ENCODE measurements around the gene CPXM1.

CPXM1 gene

DNA sequence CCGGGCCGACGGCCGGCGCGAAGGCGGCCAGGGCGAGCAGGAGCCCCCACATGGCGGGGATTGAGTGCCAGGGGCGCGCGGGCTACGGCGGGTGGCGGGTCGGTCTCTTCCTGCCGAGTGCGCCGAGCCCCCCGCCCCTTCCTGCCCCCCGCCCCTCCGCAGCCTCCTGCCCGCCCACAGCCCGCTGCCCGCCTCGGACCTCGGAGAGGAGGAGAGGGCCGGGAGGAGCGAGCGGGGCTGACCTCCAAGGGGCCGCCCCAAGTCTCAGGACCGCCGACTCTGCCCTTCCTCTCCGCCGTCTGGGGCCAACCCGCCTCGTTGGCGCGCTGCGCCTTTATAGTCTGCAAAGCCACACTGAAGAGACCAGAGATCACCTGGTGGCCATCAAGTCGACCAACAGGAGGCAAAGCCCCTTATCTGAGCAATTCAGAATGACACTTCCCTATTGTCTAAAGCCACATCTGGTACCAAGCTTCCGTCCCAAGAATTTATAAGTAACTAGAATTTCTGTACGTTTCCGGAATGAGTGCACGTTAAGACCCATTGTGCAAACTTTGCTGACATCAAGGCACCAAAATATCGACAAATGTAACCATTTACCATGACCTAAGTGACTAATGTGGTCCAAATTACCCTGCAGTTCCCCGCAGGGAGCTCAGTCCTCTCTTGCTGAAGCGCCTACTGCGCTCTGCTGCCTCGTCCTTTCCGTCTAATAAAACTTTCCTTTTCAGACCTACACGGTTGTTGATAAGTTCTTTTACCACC lies at the start of gene CPXM1:
Gene CPXM1 (minus strand): TSS at position 107 of the 765 bp plus-strand sequence. CDS start 55 bp downstream, at position 52.
- peak; percentile 52 for ATAC-seq
- peaks cover 25% of the 10 kb centered on the region for H3K4me1 Mint-ChIP-seq

GRCh38 chr20:2849529-2849928 lies 49.1 kb upstream of the CPXM1 start:
- Mint-ChIP-seq H3K4me1 (peaks cover 33% of the 10 kb centered on the region), H3K4me3 (no peak overlapping the region), H3K36me3 (no peaks in the 10 kb centered on the region), H3K9me3 (no peaks in the 10 kb centered on the region), H3K27ac (no peak overlapping the region)
- ATAC-seq (peak; percentile 57), DNase-seq (ENCODE audit: low spot score in 2 of 2) (no peak)

More for the DNA sequence above, at the start of gene CPXM1:
- no peak for DNase-seq (ENCODE audit: low spot score in 2 of 2)
- Mint-ChIP-seq H3K27ac (no peak within 1 kb of the TSS), H3K4me3 (peak within 1 kb of the TSS; percentile 85), H3K36me3 (peaks cover 5% of the 10 kb centered on the region), H3K9me3 (no peaks in the 10 kb centered on the region)

DNA sequence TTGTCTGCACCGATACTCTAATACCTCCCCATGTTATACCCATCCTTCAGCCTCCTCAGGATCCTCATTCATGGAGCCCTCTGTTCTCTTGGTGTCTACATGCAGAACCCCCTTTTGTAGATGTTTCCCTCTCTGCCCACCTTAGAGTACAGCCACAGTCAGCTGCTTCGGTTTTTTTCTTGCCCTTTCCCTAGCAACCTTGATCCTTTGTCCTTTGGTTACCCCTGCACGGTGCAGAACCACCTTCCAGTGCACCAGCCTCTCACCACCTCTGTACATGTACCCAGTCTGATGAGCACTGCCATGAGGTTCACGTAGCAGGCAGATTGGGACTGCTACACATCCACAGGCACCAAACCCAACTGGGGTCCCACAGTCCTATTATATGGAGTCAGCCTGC lies 47.4 kb upstream of the CPXM1 start:
- H3K9me3 Mint-ChIP-seq = no peaks in the 10 kb centered on the region
- H3K4me3 Mint-ChIP-seq = no peak overlapping the region
- peaks cover 5% of the 10 kb centered on the region for H3K36me3 Mint-ChIP-seq
- ATAC-seq (no peak), DNase-seq (ENCODE audit: low spot score in 2 of 2) (no peak)
- peaks cover 34% of the 10 kb centered on the region for H3K4me1 Mint-ChIP-seq
- peak overlapping the region; percentile 67 for H3K27ac Mint-ChIP-seq

DNA sequence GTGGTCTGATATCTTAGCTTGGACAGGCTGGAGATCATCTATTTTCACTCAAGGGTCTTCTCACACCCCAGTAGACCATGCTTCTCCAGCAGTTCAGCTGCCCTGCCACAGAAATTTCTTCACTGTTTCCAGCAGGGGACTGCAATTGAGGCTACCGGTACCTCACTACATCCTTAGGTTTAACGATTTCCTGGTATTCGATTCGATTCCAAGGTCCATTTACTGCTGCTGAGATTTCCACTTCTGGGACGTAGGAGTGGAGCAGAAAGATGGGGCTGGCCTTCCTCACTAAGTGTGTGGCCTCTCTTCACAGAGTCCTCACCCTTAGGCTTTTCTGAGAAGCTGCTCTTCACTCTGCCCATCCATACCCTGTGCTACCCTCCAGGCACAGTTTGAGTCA lies 46.3 kb upstream of the CPXM1 start:
- H3K4me1 Mint-ChIP-seq = peaks cover 28% of the 10 kb centered on the region

DNA sequence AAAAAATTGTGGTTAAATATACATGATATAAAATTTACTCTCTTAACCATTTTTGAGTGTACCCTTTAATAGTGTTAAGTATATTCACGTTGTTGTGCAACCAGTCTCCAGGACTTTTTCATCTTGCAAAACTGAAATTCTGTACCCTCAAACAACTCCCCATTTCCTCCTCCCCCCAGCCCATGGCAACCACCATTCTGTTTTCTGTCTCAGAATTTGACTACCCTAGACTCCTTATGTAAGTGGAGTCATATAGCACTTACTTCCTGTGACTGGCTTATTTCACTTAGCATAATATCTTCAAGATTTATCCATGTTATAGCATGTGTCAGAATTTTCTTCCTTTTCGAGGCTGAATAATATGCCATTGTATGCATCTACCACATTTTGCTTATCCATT lies 45.2 kb upstream of the CPXM1 start:
- Mint-ChIP-seq H3K36me3 (peaks cover 5% of the 10 kb centered on the region), H3K4me3 (no peak overlapping the region)
- peak; percentile 68 for ATAC-seq

More for the DNA sequence above, 46.3 kb upstream of the CPXM1 start:
- H3K9me3 Mint-ChIP-seq = no peaks in the 10 kb centered on the region
- no peak for DNase-seq (ENCODE audit: low spot score in 2 of 2)
- H3K36me3 Mint-ChIP-seq = peaks cover 5% of the 10 kb centered on the region
- H3K4me3 Mint-ChIP-seq = no peak overlapping the region
- H3K27ac Mint-ChIP-seq = peak overlapping the region; percentile 67
- no peak for ATAC-seq

GRCh38 chr20:2840967-2841531 lies 40.6 kb upstream of the CPXM1 start:
- ATAC-seq (peak; percentile 57), DNase-seq (ENCODE audit: low spot score in 2 of 2) (peak; percentile 29 to 80)
- Mint-ChIP-seq H3K4me3 (peak overlapping the region; percentile 73), H3K9me3 (peaks cover 2% of the 10 kb centered on the region), H3K27ac (peak overlapping the region; percentile 90), H3K4me1 (peaks cover 43% of the 10 kb centered on the region), H3K36me3 (peaks cover 24% of the 10 kb centered on the region)

More for the DNA sequence above, 45.2 kb upstream of the CPXM1 start:
- no peak overlapping the region for H3K27ac Mint-ChIP-seq
- peaks cover 32% of the 10 kb centered on the region for H3K4me1 Mint-ChIP-seq
- DNase-seq (ENCODE audit: low spot score in 2 of 2) = no peak
- no peaks in the 10 kb centered on the region for H3K9me3 Mint-ChIP-seq

DNA sequence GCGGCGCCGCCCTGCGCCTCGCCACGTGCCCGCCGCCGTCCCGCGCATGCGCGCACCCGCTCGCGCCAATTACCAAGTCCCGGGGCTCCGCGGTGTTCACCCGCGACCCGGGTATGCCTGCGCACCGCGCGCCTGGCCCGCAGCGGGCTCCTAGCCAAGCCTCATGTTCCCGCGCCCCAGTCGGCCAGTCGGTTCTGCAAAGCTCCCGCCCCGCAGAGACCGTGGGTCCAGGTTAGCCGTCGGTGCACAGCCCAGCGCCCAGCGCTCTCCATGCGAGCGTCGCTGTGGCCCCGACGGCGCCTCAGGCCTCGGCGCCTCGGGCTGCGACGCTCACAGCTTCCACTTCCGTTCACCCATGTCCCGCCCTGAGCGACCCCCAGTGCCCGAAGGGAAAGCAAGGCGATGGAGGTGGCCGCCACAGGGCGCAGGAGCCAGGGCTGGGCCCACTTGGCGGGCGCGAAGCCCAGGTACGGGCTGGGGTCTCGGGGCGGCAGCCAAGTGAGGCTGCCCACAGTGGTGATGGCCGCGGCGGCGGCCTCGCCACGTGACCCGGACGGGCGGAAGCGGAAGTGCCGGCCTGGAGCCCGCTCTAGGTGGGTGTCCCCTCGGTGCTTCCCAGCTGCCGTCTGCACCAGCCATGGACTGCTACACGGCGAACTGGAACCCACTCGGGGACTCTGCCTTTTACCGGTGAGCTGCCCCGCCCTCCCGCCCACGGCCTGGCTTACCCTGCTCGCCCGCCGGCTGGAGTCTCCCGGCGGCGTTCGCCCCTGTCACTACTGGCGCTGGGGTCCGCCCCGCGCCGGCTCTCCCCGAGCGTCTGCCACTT lies 39.9 kb upstream of the CPXM1 start, which contains the start of the genes PCED1A and VPS16:
Gene PCED1A (minus strand): TSS at position 518 of the 829 bp plus-strand sequence. CDS start 743 bp downstream, outside the sequence.
Gene VPS16 (plus strand): TSS at position 608 of the 829 bp plus-strand sequence. CDS start 30 bp downstream, at position 638.
- DNase-seq (ENCODE audit: low spot score in 2 of 2) = peak; percentile 86 to 95
- H3K4me3 Mint-ChIP-seq = peak within 1 kb of the TSS; percentile 73
- H3K9me3 Mint-ChIP-seq = peaks cover 2% of the 10 kb centered on the region
- peak; percentile 98 for ATAC-seq
- H3K4me1 Mint-ChIP-seq = peaks cover 42% of the 10 kb centered on the region
- H3K36me3 Mint-ChIP-seq = peaks cover 24% of the 10 kb centered on the region
- H3K27ac Mint-ChIP-seq = peak within 1 kb of the TSS; percentile 94

DNA sequence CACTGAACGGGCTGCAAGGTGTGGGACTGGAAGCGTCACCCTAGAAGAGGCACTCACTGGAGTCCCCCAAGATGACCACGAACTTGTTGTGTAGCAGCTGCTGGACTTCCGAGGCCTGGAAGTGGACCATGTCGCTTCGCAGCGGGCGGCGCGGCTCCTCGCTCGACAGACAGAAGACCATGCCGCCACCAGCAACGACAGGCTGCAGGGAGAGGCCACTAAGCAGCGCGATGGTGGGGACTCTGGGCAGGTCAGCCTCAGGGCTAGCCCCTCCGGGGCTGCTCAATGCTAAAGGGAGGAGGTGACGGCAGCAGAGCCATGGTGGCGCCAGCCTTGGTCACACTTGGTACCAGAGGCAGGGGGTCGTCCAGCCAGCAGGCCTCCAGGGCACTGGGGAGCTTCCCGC lies 39.3 kb upstream of the CPXM1 start:
- Mint-ChIP-seq H3K9me3 (peaks cover 2% of the 10 kb centered on the region), H3K4me1 (peaks cover 36% of the 10 kb centered on the region), H3K4me3 (peak overlapping the region; percentile 73), H3K27ac (peak overlapping the region; percentile 94), H3K36me3 (peaks cover 24% of the 10 kb centered on the region)
- no peak for ATAC-seq
- DNase-seq (ENCODE audit: low spot score in 2 of 2) = no peak

- Mint-ChIP-seq H3K9me3 (peaks cover 2% of the 10 kb centered on the region), H3K36me3 (peaks cover 24% of the 10 kb centered on the region), H3K27ac (peak overlapping the region; percentile 94), H3K4me1 (peaks cover 29% of the 10 kb centered on the region), H3K4me3 (peak overlapping the region; percentile 73)
- ATAC-seq (no peak), DNase-seq (ENCODE audit: low spot score in 2 of 2) (no peak)
Observed at GRCh38 chr20:2838847-2839671, 38.6 kb upstream of the CPXM1 start.

DNA sequence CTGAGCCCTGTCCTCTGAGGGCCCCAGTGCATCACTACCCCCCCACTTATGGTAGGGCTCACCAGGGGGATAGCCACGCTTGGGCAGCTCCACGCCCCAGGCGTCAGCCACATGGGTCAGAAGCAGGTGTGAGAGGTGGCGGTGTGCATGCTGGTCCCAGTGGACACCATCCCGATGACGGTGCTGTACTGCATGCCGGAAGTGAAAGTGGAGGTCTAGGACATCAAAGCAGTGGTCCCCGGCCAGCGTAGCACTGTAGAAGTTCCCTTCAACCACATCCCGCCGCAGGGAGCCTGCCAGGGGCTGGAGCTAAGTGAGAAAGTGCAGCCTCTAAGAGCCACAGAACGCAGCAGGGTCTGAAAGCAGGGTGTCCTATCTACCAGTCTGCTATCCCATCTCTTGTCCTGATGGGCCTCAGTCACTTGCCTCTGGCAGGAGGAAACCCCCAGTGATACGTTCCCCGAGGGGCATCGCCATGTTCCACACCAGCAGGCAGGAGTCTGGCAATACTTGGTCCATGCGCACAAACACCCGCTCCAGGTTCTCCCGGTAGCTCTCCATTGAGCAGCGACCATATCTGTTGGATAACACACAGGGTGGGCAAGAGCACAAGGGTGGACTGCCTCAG lies 37.9 kb upstream of the CPXM1 start:
- Mint-ChIP-seq H3K4me1 (peaks cover 24% of the 10 kb centered on the region), H3K4me3 (peak overlapping the region; percentile 73), H3K36me3 (peaks cover 24% of the 10 kb centered on the region), H3K27ac (peak overlapping the region; percentile 65), H3K9me3 (peaks cover 2% of the 10 kb centered on the region)
- DNase-seq (ENCODE audit: low spot score in 2 of 2) = no peak
- ATAC-seq = no peak

- Mint-ChIP-seq H3K36me3 (peaks cover 20% of the 10 kb centered on the region), H3K9me3 (peaks cover 2% of the 10 kb centered on the region), H3K27ac (peak overlapping the region; percentile 13), H3K4me1 (peaks cover 24% of the 10 kb centered on the region), H3K4me3 (no peak overlapping the region)
- ATAC-seq = no peak
- no peak for DNase-seq (ENCODE audit: low spot score in 2 of 2)
Observed at GRCh38 chr20:2837221-2837960, 37.0 kb upstream of the CPXM1 start.

DNA sequence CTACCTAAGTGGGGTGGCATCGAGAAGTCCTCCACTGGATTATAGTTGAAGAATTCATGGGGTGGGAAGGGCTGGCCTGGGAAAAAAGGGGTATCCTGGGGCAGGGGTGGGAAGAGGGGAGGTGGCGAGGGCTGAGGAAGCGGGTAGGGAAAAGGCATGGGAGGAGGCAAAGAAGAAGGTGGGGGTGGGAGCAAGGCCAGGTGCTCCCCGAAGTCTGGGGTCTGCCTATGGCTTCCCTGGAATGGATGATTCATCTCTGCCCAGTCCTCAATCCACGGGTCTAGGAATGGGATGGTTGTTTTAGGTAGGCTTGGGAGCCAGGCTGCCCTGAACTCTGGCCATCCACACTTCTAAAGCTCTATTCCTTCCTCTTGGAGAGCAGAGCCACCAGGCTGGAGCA lies 35.6 kb upstream of the CPXM1 start:
- Mint-ChIP-seq H3K36me3 (peaks cover 20% of the 10 kb centered on the region), H3K9me3 (peaks cover 2% of the 10 kb centered on the region), H3K4me3 (no peak overlapping the region), H3K27ac (peak overlapping the region; percentile 2), H3K4me1 (peaks cover 18% of the 10 kb centered on the region)
- no peak for DNase-seq (ENCODE audit: low spot score in 2 of 2)
- ATAC-seq = no peak

DNA sequence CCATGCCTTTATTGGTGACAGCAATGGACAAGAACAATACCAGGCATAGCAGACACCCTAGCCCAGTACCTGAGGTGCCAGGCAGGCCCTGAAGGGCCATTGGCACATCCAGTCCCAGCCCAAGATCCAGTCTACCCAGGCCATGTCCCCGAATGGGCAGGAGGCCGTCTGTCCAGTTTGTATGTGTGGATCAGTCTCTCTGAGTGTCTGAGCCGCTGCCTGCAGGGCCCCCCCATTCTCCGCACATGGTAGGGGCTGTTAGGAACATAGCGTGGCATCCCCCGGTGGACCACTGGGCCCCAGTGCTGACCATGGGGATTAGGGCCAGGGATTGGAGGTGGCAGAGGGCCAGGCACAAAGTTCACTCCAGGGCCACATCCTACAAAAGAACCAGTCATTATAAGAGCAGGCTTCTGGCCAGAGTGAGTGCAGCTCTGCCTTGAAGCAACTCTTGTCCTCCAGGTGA lies 34.9 kb upstream of the CPXM1 start:
- no peak for ATAC-seq
- H3K27ac Mint-ChIP-seq = peak overlapping the region; percentile 2
- peaks cover 20% of the 10 kb centered on the region for H3K36me3 Mint-ChIP-seq
- H3K4me1 Mint-ChIP-seq = peaks cover 18% of the 10 kb centered on the region
- DNase-seq (ENCODE audit: low spot score in 2 of 2) = no peak
- H3K9me3 Mint-ChIP-seq = peaks cover 2% of the 10 kb centered on the region
- H3K4me3 Mint-ChIP-seq = no peak overlapping the region
